GM12878 (cell line): ENCODE data around the gene SMC5. TPM values are rescaled to one million over a fixed set of nuclear protein-coding genes. Genes with fewer than 3 reads are reported as not detected.

ENCODE experiments used
- ATAC-seq: fragments of 200-7000 bp; cut with Tn5 transposase; 3 replicates; pipeline ENCODE4 v1.9.1; 2020; ENCODE audit warnings: mild to moderate bottlenecking, moderate library complexity
- BruUV-seq: library from RNA; stranded (reverse); fragments of 400-500 nt; replicated peaks from 2 replicates; lab custom pipeline; 2021; lab: Mats Ljungman, UMichigan
- CTCF ChIA-PET: fragments of 300-600 bp; sonication (Branson Sonifier 250); formaldehyde crosslinking; extraction: SDS; loops from one replicate; lab custom pipeline; 2021; ENCODE audit warnings: inconsistent platforms; lab: Yijun Ruan, JAX
- POLR2A ChIA-PET: fragments of 350-600 bp; formaldehyde crosslinking; extraction: SDS; loops from one replicate; lab custom pipeline; 2021; ENCODE audit warnings: inconsistent platforms; lab: Charles Lee
- RAD21 ChIA-PET: fragments of 300-600 bp; sonication (Branson Sonifier 250); formaldehyde crosslinking; loops from one replicate; lab custom pipeline; 2023; ENCODE audit warnings: antibody characterized with exemption; ENCODE audit not compliant: unreplicated experiment; lab: Charles Lee
- SMC1A ChIA-PET: fragments of 300-600 bp; sonication (Branson Sonifier 250); formaldehyde crosslinking; loops from one replicate; lab custom pipeline; 2023; ENCODE audit not compliant: unreplicated experiment, uncharacterized antibody; lab: Charles Lee
- DNase-seq: peaks from one replicate; pipeline ENCODE4 v3.0.0-alpha.2; 2011; ENCODE audit warnings: low read depth, low spot score
- FAIRE-seq: peaks from 3 replicates; lab custom pipeline; 2011; peaks lifted over from hg19 to GRCh38; lab: Jason Lieb, UNC
- H2AFZ ChIP-seq: 2 replicates; pipeline ENCODE4 v1.6.0; 2011; ENCODE audit warnings: low read depth, low read length, control low read depth; ENCODE audit not compliant: control insufficient read depth
- H3K27ac ChIP-seq: 2 replicates; pipeline ENCODE4 v1.5.1; 2011; ENCODE audit warnings: control low read depth; ENCODE audit not compliant: control insufficient read depth, insufficient read depth
- H3K27me3 ChIP-seq, 2 experiments: replicated peaks in 1 of 2; 2 replicates each; pipeline versions ENCODE4 v1.6.0 to v1.6.1; 2011; ENCODE audit warnings: low read length in 1 of 2; ENCODE audit not compliant: control insufficient read depth in 2 of 2, insufficient read depth in 2 of 2
- H3K36me3 ChIP-seq, 2 experiments: 2 replicates each; pipeline ENCODE4 v1.5.1; 2011; ENCODE audit warnings: low read length in 1 of 2; ENCODE audit not compliant: control insufficient read depth in 2 of 2, insufficient read depth in 2 of 2
- H3K4me1 ChIP-seq: 2 replicates; pipeline ENCODE4 v1.6.1; 2011; ENCODE audit warnings: mild to moderate bottlenecking, low read length, moderate library complexity, mixed read lengths; ENCODE audit not compliant: control insufficient read depth, insufficient read depth
- H3K4me2 ChIP-seq: 2 replicates; pipeline ENCODE4 v1.6.0; 2011; ENCODE audit warnings: control low read depth; ENCODE audit not compliant: control insufficient read depth, insufficient read depth
- H3K4me3 ChIP-seq: fragments of 200-600 bp; sonication (generic); 2 replicates; pipeline ENCODE4 v1.5.1; 2016
- H3K79me2 ChIP-seq: 2 replicates; pipeline ENCODE4 v1.6.0; 2011; ENCODE audit warnings: low read length; ENCODE audit not compliant: control insufficient read depth, insufficient read depth
- H3K9ac ChIP-seq: 2 replicates; pipeline ENCODE4 v1.8.0; 2011; ENCODE audit warnings: low read length, control low read depth, mixed read lengths; ENCODE audit not compliant: control insufficient read depth, insufficient read depth
- H3K9me3 ChIP-seq: replicated peaks from 3 replicates; pipeline ENCODE4 v1.5.1; 2011; ENCODE audit warnings: mild to moderate bottlenecking, low read length; ENCODE audit not compliant: control insufficient read depth, insufficient read depth
- H4K20me1 ChIP-seq: 2 replicates; pipeline ENCODE4 v1.6.0; 2011; ENCODE audit not compliant: control insufficient read depth, insufficient read depth
- CREB1 ChIP-seq: IDR thresholded peaks from 2 replicates; pipeline ENCODE4 v1.6.1; 2012; ENCODE audit warnings: low read depth, mild to moderate bottlenecking, inconsistent platforms
- FOXM1 ChIP-seq: IDR thresholded peaks from 2 replicates; pipeline ENCODE4 v1.6.1; 2012; ENCODE audit warnings: low read depth, mild to moderate bottlenecking, inconsistent platforms, low read length, moderate library complexity
- HDAC6 ChIP-seq: fragments of 200-600 bp; sonication (generic); IDR thresholded peaks from one replicate; pipeline ENCODE4 v1.8.0; 2017; ENCODE audit warnings: antibody characterized with exemption; ENCODE audit not compliant: unreplicated experiment
- HDGF ChIP-seq: fragments of 450-650 bp; IDR thresholded peaks from 2 replicates; pipeline ENCODE4 v1.6.1; 2016; ENCODE audit warnings: antibody characterized with exemption
- IRF4 ChIP-seq: IDR thresholded peaks from 2 replicates; pipeline ENCODE4 v1.6.1; 2011; ENCODE audit warnings: low read depth, low read length
- KLF5 ChIP-seq: fragments of 450-650 bp; IDR thresholded peaks from 2 replicates; pipeline ENCODE4 v1.6.1; 2014; ENCODE audit warnings: mild to moderate bottlenecking; ENCODE audit not compliant: partially characterized antibody
- NBN ChIP-seq: fragments of 450-650 bp; IDR thresholded peaks from 2 replicates; pipeline ENCODE4 v1.6.1; 2016
- POLR2A ChIP-seq: IDR thresholded peaks from 2 replicates; pipeline ENCODE4 v1.6.1; 2011; ENCODE audit warnings: low read depth, mild to moderate bottlenecking, low read length
- ZNF217 ChIP-seq: fragments of 450-650 bp; IDR thresholded peaks from 2 replicates; pipeline ENCODE4 v1.6.1; 2017; ENCODE audit warnings: antibody characterized with exemption, mild to moderate bottlenecking
- ZNF592 ChIP-seq: fragments of 450-650 bp; IDR thresholded peaks from 2 replicates; pipeline ENCODE4 v1.6.1; 2017; ENCODE audit warnings: mild to moderate bottlenecking, moderate library complexity
- ZSCAN29 ChIP-seq: fragments of 450-650 bp; IDR thresholded peaks from 2 replicates; pipeline ENCODE4 v1.6.1; 2017; ENCODE audit warnings: mild to moderate bottlenecking, moderate library complexity
- WGBS: methylation state at CpG from one replicate; pipeline ENCODE4 v1.1.6; 2016; ENCODE audit warnings: low lambda C conversion rate; ENCODE audit not compliant: insufficient replicate concordance, insufficient coverage; ENCODE audit errors: missing lambda C conversion rate; 5-methylcytosine and 5-hydroxymethylcytosine counted together
- in situ Hi-C: fragments of 300-500 bp; cut with MboI; formaldehyde crosslinking; loops from 9 replicates; pipeline ENCODE4 v1.14.3; 2018; ENCODE audit warnings: mixed read lengths
- intact Hi-C: fragments of 100-400 bp; cut with micrococcal nuclease; formaldehyde crosslinking; loops from one replicate; pipeline ENCODE4 v1.14.2; 2022; ENCODE audit not compliant: unreplicated experiment
- polyA plus RNA-seq, 11 experiments: library from polyadenylated mRNA; depleted of rRNA in 4 of 11; unstranded in 6 of 11; stranded (reverse) in 5 of 11; fragments of >200 nt; fragmentation: Nextera tagmentation in 4 of 11; fragmentation: Illumina TruSeq in 1 of 11; extraction: Ambion mirVana in 4 of 11; extraction: Trizol in 1 of 11; gene quantifications; 1 replicate in 1 of 11; 2 replicates in 10 of 11; pipeline versions ENCODE4 v1.2.1 to v1.2.3, GENCODE V29; 2011 to 2016; ENCODE audit warnings: inconsistent platforms in 2 of 11, missing spikeins in 2 of 11, low read depth in 1 of 11
- total RNA-seq, 4 experiments: library from RNA; depleted of rRNA in 3 of 4; stranded (reverse); fragments of >200 nt in 3 of 4; fragmentation: Illumina TruSeq in 1 of 4; extraction: Trizol in 1 of 4; gene quantifications; 2 replicates each; pipeline versions ENCODE4 v1.2.1 to v1.2.3, GENCODE V29; 2013 to 2021
- TF ChIP-seq, protein P1 (sequence below): fragments of 150-350 bp; IDR thresholded peaks from 2 replicates; pipeline ENCODE4 v1.6.1; 2016; ENCODE audit warnings: low read depth, low read length
- TF ChIP-seq, protein P2 (sequence below): fragments of 450-650 bp; IDR thresholded peaks from 2 replicates; pipeline ENCODE4 v1.6.1; 2017; ENCODE audit warnings: mild to moderate bottlenecking, low read depth, inconsistent platforms; ENCODE audit not compliant: poor library complexity, severe bottlenecking

SMC5 gene
- total and polyA plus RNA-seq, 10 of the 15 experiments (the other 5 are each of a cell fraction or from before 2014, with no cell fraction given), result 6.5 to 47.1 (median 22.9) TPM

GRCh38 chr9:70217029-70217428, 41.7 kb upstream of the SMC5 start:
- no peak for DNase-seq
- Histone ChIP-seq H3K27ac (no peak overlapping the region), H3K9ac (no peak overlapping the region), H3K4me3 (no peak overlapping the region), H4K20me1 (no peaks in the 10 kb centered on the region), H3K9me3 (no peaks in the 10 kb centered on the region), H2AFZ (no peak overlapping the region), H3K36me3 (no peaks in the 10 kb centered on the region), H3K27me3 (no peaks in the 10 kb centered on the region), H3K4me1 (no peaks in the 10 kb centered on the region), H3K4me2 (no peak overlapping the region), H3K79me2 (no peaks in the 10 kb centered on the region)
- CTCF ChIA-PET, result no interaction called here
- in situ Hi-C loops (no loop called here), intact Hi-C loops (no loop called here)
- no TSS peak for BruUV-seq
- ATAC-seq, result no peak
- TF ChIP-seq KLF5, result no peak
- TF ChIP-seq NBN, result no peak
- TF ChIP-seq POLR2A, result no peak
- TF ChIP-seq ZSCAN29, result no peak
- no peak for TF ChIP-seq ZNF592
- TF ChIP-seq HDGF, result no peak
- TF ChIP-seq IRF4, result no peak
- TF ChIP-seq HDAC6, result no peak
- TF ChIP-seq, protein P1, sequence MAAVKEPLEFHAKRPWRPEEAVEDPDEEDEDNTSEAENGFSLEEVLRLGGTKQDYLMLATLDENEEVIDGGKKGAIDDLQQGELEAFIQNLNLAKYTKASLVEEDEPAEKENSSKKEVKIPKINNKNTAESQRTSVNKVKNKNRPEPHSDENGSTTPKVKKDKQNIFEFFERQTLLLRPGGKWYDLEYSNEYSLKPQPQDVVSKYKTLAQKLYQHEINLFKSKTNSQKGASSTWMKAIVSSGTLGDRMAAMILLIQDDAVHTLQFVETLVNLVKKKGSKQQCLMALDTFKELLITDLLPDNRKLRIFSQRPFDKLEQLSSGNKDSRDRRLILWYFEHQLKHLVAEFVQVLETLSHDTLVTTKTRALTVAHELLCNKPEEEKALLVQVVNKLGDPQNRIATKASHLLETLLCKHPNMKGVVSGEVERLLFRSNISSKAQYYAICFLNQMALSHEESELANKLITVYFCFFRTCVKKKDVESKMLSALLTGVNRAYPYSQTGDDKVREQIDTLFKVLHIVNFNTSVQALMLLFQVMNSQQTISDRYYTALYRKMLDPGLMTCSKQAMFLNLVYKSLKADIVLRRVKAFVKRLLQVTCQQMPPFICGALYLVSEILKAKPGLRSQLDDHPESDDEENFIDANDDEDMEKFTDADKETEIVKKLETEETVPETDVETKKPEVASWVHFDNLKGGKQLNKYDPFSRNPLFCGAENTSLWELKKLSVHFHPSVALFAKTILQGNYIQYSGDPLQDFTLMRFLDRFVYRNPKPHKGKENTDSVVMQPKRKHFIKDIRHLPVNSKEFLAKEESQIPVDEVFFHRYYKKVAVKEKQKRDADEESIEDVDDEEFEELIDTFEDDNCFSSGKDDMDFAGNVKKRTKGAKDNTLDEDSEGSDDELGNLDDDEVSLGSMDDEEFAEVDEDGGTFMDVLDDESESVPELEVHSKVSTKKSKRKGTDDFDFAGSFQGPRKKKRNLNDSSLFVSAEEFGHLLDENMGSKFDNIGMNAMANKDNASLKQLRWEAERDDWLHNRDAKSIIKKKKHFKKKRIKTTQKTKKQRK, result no peak
- TF ChIP-seq ZNF217, result no peak
- no peak for TF ChIP-seq FOXM1
- TF ChIP-seq, protein P2, sequence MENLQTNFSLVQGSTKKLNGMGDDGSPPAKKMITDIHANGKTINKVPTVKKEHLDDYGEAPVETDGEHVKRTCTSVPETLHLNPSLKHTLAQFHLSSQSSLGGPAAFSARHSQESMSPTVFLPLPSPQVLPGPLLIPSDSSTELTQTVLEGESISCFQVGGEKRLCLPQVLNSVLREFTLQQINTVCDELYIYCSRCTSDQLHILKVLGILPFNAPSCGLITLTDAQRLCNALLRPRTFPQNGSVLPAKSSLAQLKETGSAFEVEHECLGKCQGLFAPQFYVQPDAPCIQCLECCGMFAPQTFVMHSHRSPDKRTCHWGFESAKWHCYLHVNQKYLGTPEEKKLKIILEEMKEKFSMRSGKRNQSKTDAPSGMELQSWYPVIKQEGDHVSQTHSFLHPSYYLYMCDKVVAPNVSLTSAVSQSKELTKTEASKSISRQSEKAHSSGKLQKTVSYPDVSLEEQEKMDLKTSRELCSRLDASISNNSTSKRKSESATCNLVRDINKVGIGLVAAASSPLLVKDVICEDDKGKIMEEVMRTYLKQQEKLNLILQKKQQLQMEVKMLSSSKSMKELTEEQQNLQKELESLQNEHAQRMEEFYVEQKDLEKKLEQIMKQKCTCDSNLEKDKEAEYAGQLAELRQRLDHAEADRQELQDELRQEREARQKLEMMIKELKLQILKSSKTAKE, result no peak
- no peak for TF ChIP-seq CREB1
- RAD21 ChIA-PET, result no interaction called here
- SMC1A ChIA-PET, result no interaction called here
- WGBS, result 90% methylated on average over 16 of the region's 16 CpGs
- no peak for FAIRE-seq
- POLR2A ChIA-PET, result no interaction called here
